GM20000 (cell line): ENCODE data around the gene FREM1.

Experiments
- DNase-seq: peaks from one replicate; pipeline ENCODE4 v3.0.0; 2012; ENCODE audit warnings: low spot score
- CTCF ChIP-seq: IDR thresholded peaks from 2 replicates; pipeline ENCODE4 v1.5.1; 2012; ENCODE audit warnings: mild to moderate bottlenecking, control low read depth; ENCODE audit errors: extremely low read depth, missing control alignments

The FREM1 gene

DNA sequence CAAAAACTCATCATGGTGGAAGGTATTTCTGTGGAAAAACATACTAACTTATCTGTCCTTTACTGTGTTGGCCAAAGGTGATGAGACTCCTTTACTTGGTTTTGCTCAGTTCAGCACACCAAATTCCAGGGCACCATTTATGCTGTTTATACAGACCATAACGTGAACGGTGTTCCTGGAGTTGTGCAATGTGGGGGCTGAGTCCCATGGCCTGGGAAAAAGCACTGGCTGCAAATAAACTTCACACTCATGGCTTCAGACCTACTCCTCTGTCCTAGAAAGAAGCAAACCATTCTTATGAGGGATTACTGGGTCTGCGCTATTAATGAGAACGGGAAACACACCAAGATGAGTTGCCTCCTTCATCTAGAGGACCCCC lies 10.4 kb downstream of the FREM1 start:
- DNase-seq = no peak
- no peak for TF ChIP-seq CTCF

- no peak for DNase-seq
- TF ChIP-seq CTCF = no peak
These were observed 11.0 kb downstream of the FREM1 start for GRCh38 chr9:14899042-14899814.

DNA sequence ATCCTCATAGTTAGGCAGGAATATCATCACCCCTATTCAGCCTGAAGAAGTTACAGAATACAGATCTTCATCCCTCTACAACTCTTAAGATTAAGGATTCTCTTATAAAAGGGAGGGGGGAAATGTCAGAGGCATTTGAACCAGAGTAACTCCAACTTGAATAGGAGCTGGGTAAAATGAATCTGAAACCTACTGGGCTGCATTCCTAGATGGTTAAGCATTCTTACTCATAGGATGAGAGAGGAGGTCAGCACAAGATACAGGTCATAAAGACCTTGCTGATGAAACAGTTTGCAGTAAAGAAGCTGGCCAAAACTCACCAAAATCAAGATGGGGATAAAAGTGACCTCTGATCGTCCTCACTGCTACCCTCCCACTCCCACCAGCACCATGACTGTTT lies 14.4 kb downstream of the FREM1 start:
- no peak for DNase-seq
- TF ChIP-seq CTCF = no peak

DNA sequence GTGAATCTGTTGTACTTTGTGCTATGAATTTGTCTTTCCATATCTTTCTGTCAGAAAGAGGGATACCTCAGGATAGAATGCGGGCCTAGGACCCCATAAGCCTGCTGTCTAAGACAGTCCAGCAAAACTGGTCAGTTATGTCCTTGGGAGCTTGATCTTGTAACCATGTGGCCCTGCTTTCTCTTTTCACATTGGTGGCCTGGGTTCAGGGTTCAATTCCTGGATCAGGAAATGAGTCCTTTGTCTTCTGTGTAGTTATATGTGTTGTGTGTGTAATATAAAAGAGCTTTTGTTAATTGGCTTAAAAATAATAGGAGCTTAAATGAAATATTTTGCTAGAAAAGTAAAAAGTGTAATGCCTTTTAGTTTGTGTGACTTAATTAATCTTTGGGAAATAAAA lies 16.9 kb downstream of the FREM1 start:
- no peak for DNase-seq
- TF ChIP-seq CTCF = no peak

DNA sequence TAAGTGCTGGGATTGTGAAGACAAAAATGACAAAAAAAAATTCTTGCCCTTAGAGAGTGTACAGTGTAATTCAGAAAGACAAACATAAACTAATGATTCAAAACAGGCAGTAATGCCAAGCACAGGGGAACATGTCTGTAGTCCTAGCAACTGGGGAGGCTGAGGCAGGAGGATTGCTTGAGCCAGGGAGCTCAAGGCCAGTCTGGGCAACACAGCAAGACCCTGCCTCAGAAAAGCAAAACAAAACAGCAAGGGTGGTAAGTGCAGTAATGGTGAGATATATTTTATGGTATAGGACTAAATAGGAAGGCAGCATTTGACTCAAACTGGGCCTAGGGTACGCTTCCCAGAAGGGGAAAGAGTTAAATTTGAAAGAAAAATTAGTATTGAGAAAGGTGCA lies 18.9 kb downstream of the FREM1 start:
- no peak for DNase-seq
- no peak for TF ChIP-seq CTCF

DNA sequence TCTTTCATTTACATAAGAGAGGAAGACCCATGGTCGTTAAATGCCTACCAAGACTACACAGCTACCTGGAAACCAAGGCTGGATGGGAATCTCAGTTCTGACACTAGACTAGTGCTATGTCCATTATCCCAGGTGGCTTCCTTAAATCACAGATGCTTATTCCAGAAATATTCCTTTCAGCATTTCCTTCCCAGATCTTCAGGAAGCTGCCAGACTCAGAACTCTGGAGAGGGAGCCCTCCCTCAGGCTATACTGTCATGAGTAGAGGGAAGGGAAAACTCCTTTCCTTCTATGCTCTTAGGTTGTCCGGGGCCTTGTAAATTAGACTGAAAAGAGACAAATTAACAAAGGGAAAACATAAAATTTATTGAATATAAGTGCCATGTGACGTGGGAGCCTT lies 20.8 kb downstream of the FREM1 start:
- TF ChIP-seq CTCF = no peak
- DNase-seq = no peak

DNA sequence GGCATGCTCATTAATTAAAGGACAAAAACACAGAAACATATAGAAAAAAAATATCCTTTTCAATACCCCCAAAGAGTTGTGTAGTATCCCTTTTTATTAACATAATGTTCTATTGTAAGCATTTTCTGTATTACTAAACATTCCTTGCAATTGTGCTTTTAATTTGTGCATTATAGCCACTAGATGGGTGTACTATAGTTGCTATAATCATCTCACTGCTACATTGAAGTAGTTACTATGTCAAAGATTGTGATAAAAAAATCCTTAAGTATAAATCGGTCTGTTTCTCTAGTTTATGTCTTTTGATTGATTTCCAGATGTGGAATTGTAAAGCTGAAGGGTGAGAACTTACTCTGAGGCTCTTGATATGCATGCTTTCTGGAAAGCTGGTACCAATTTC lies 21.4 kb downstream of the FREM1 start:
- no peak for TF ChIP-seq CTCF

More for the DNA sequence above, 21.4 kb downstream of the FREM1 start:
- no peak for DNase-seq
